ENCODE results near the gene SLC43A2. TPM values are rescaled to one million over a fixed set of nuclear protein-coding genes. Genes with fewer than 3 reads are reported as not detected.

SLC43A2 gene
- total and polyA plus RNA-seq, 2 donors (not counting 1 experiment from before 2014, with no cell fraction given) = 8.4 to 13.7 TPM

- peaks cover 1% of the 10 kb centered on the region for H3K36me3 ChIP-seq (ENCODE audit: control insufficient read depth, insufficient read depth, low read length)
- TF ChIP-seq EZH2 (IDR thresholded peaks at IDR 0.05; ENCODE audit: low read length, missing control alignments) = no peak
- TF ChIP-seq CTCF (conservative IDR thresholded peaks at IDR 0.05 in 1 of 2, IDR thresholded peaks at IDR 0.05 in 1 of 2; ENCODE audit: low read depth in 1 of 2, low read length in 2 of 2) = peak; percentile 9 to 24
- peak; percentile 10 to 20 for DNase-seq (ENCODE audit: low read depth in 2 of 2)
- peak overlapping the region; percentile 63 to 80 (median 76) for H3K4me3 ChIP-seq (replicated peaks in 1 of 4; ENCODE audit: control extremely low read depth in 1 of 4, insufficient read depth in 1 of 4, low read depth in 3 of 4, low read length in 4 of 4)
- H3K4me2 ChIP-seq (ENCODE audit: extremely low read depth, insufficient read depth, low read length) = peak overlapping the region; percentile 94
- H2AFZ ChIP-seq (ENCODE audit: low read length) = no peak overlapping the region
- no peaks in the 10 kb centered on the region for H3K27me3 ChIP-seq (ENCODE audit: control insufficient read depth, insufficient read depth, low read length)
- no peaks in the 10 kb centered on the region for H3K9me3 ChIP-seq (ENCODE audit: control insufficient read depth, insufficient read depth, low read depth, low read length)
- H4K20me1 ChIP-seq (ENCODE audit: control insufficient read depth, extremely low read depth, insufficient read depth, low read length) = no peaks in the 10 kb centered on the region
- no peaks in the 10 kb centered on the region for H3K4me1 ChIP-seq (ENCODE audit: control insufficient read depth, extremely low read depth, insufficient read depth, low read length)
- H3K79me2 ChIP-seq (ENCODE audit: control insufficient read depth, insufficient read depth, low read length) = peaks cover 40% of the 10 kb centered on the region
- peak overlapping the region; percentile 72 for H3K27ac ChIP-seq (ENCODE audit: insufficient read depth, low read length)
- H3K9ac ChIP-seq (ENCODE audit: insufficient read depth, low read length) = peak overlapping the region; percentile 84
Observed at GRCh38 chr17:1561420-1562175, 67.0 kb downstream of the SLC43A2 start.

DNA sequence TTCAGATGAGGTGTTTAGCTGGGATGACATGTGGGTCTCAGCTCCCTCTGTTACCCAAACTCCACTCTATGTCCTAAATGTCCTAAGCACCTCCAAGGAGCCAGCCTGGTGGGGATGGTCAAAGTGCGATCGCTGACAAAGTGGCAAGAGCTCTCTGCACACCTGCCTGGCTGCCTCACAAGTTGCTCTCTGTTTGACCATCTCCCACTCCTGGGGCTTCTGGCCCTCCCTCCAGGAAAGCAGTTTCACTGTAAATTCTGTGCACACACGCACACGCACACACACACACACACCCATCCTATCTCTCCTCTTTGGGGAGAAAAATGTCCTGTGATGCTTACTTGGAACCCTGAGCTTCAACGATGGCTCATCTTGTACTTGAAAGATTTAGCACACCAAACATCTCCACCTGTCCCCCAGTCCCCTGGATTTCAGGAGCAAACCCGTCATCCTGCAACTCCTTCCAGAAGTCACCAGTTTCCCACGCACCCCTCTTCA, 67.7 kb downstream of the SLC43A2 start:
- Histone ChIP-seq H4K20me1 (ENCODE audit: control insufficient read depth, extremely low read depth, insufficient read depth, low read length) (no peaks in the 10 kb centered on the region), H3K4me3 (replicated peaks in 1 of 4; ENCODE audit: control extremely low read depth in 1 of 4, insufficient read depth in 1 of 4, low read depth in 3 of 4, low read length in 4 of 4) (peak overlapping the region; percentile 63 to 80 (median 76)), H3K27me3 (ENCODE audit: control insufficient read depth, insufficient read depth, low read length) (no peaks in the 10 kb centered on the region), H3K9ac (ENCODE audit: insufficient read depth, low read length) (no peak overlapping the region), H3K9me3 (ENCODE audit: control insufficient read depth, insufficient read depth, low read depth, low read length) (no peaks in the 10 kb centered on the region), H2AFZ (ENCODE audit: low read length) (no peak overlapping the region), H3K4me1 (ENCODE audit: control insufficient read depth, extremely low read depth, insufficient read depth, low read length) (no peaks in the 10 kb centered on the region), H3K36me3 (ENCODE audit: control insufficient read depth, insufficient read depth, low read length) (peaks cover 3% of the 10 kb centered on the region), H3K79me2 (ENCODE audit: control insufficient read depth, insufficient read depth, low read length) (peaks cover 43% of the 10 kb centered on the region), H3K27ac (ENCODE audit: insufficient read depth, low read length) (no peak overlapping the region), H3K4me2 (ENCODE audit: extremely low read depth, insufficient read depth, low read length) (peak overlapping the region; percentile 94)
- DNase-seq (ENCODE audit: low read depth in 2 of 2) = no peak
- TF ChIP-seq EZH2 (IDR thresholded peaks at IDR 0.05; ENCODE audit: low read length, missing control alignments) (no peak), CTCF (conservative IDR thresholded peaks at IDR 0.05 in 1 of 2, IDR thresholded peaks at IDR 0.05 in 1 of 2; ENCODE audit: low read depth in 1 of 2, low read length in 2 of 2) (no peak)

GRCh38 chr17:1560101-1560857, 68.4 kb downstream of the SLC43A2 start:
- no peaks in the 10 kb centered on the region for H3K4me1 ChIP-seq (ENCODE audit: control insufficient read depth, extremely low read depth, insufficient read depth, low read length)
- H3K36me3 ChIP-seq (ENCODE audit: control insufficient read depth, insufficient read depth, low read length) = peaks cover 3% of the 10 kb centered on the region
- peak overlapping the region in 1 of 4 experiments; percentile 75 for H3K4me3 ChIP-seq (replicated peaks in 1 of 4; ENCODE audit: control extremely low read depth in 1 of 4, insufficient read depth in 1 of 4, low read depth in 3 of 4, low read length in 4 of 4)
- H3K27me3 ChIP-seq (ENCODE audit: control insufficient read depth, insufficient read depth, low read length) = no peaks in the 10 kb centered on the region
- no peak overlapping the region for H3K27ac ChIP-seq (ENCODE audit: insufficient read depth, low read length)
- peak overlapping the region; percentile 94 for H3K4me2 ChIP-seq (ENCODE audit: extremely low read depth, insufficient read depth, low read length)
- DNase-seq (ENCODE audit: low read depth in 2 of 2) = no peak
- no peak overlapping the region for H2AFZ ChIP-seq (ENCODE audit: low read length)
- H3K9me3 ChIP-seq (ENCODE audit: control insufficient read depth, insufficient read depth, low read depth, low read length) = no peaks in the 10 kb centered on the region
- H4K20me1 ChIP-seq (ENCODE audit: control insufficient read depth, extremely low read depth, insufficient read depth, low read length) = no peaks in the 10 kb centered on the region
- no peak for TF ChIP-seq CTCF (conservative IDR thresholded peaks at IDR 0.05 in 1 of 2, IDR thresholded peaks at IDR 0.05 in 1 of 2; ENCODE audit: low read depth in 1 of 2, low read length in 2 of 2)
- TF ChIP-seq EZH2 (IDR thresholded peaks at IDR 0.05; ENCODE audit: low read length, missing control alignments) = no peak
- peaks cover 45% of the 10 kb centered on the region for H3K79me2 ChIP-seq (ENCODE audit: control insufficient read depth, insufficient read depth, low read length)
- H3K9ac ChIP-seq (ENCODE audit: insufficient read depth, low read length) = no peak overlapping the region
